PFSK-1 (cell line): ENCODE data around the gene SPDEF.

ENCODE experiments used
- REST ChIP-seq, 2 experiments: IDR thresholded peaks; 2 replicates each; pipeline versions ENCODE4 v1.6.1 to v1.8.0; 2011 to 2012; ENCODE audit warnings: low read depth in 2 of 2, low read length in 2 of 2, control low read depth in 1 of 2, inconsistent platforms in 1 of 2, mild to moderate bottlenecking in 1 of 2, moderate library complexity in 1 of 2; ENCODE audit not compliant: insufficient read depth in 1 of 2
- SIN3A ChIP-seq: IDR thresholded peaks from 2 replicates; pipeline ENCODE4 v1.6.1; 2012; ENCODE audit warnings: mild to moderate bottlenecking, low read length, moderate library complexity, borderline replicate concordance; ENCODE audit not compliant: insufficient read depth

- TF ChIP-seq SIN3A (no peak), REST (IDR thresholded peaks at IDR 0.05; ENCODE audit: insufficient read depth in 1 of 2, low read depth in 2 of 2, low read length in 2 of 2) (no peak)
Measured at GRCh38 chr6:34537922-34538550, 18.1 kb downstream of the SPDEF start.
